Liver (tissue), 9 donors: ENCODE measurements around the gene SAC3D1. TPM values are rescaled to one million over a fixed set of nuclear protein-coding genes. Genes with fewer than 3 reads are reported as not detected.

ENCODE experiments used
- DNase-seq: peaks from one replicate; pipeline ENCODE4 v3.0.0-alpha.2; 2017; ENCODE audit warnings: low spot score
- H3K27ac ChIP-seq, 2 donors: one replicate each; pipeline ENCODE4 v1.7.0; 2013; ENCODE audit warnings: inconsistent platforms in 2 of 2, low read length in 2 of 2, control low read depth in 1 of 2, low read depth in 1 of 2, mild to moderate bottlenecking in 1 of 2
- H3K27me3 ChIP-seq, 4 donors: one replicate each; pipeline versions ENCODE4 v1.6.1 to v1.7.0; 2013; ENCODE audit warnings: low read length in 3 of 4, inconsistent platforms in 1 of 4, mild to moderate bottlenecking in 1 of 4, moderate library complexity in 1 of 4; ENCODE audit not compliant: control insufficient read depth in 4 of 4, insufficient read depth in 4 of 4
- H3K36me3 ChIP-seq, 4 donors: one replicate each; pipeline versions ENCODE4 v1.6.1 to v1.7.0; 2013; ENCODE audit warnings: low read length in 3 of 4, mild to moderate bottlenecking in 3 of 4, low read depth in 1 of 4, moderate library complexity in 1 of 4; ENCODE audit not compliant: control insufficient read depth in 4 of 4, insufficient read depth in 3 of 4
- H3K4me1 ChIP-seq, 4 donors: one replicate each; pipeline versions ENCODE4 v1.6.1 to v1.7.0; 2013; ENCODE audit warnings: low read length in 3 of 4, mild to moderate bottlenecking in 3 of 4, moderate library complexity in 1 of 4; ENCODE audit not compliant: control insufficient read depth in 4 of 4, insufficient read depth in 4 of 4
- H3K4me3 ChIP-seq, 3 donors: one replicate each; pipeline versions ENCODE4 v1.6.1 to v1.7.0; 2013; ENCODE audit warnings: low read length in 3 of 3, control low read depth in 1 of 3, low read depth in 1 of 3, mild to moderate bottlenecking in 1 of 3
- H3K9ac ChIP-seq, 2 donors: one replicate each; pipeline ENCODE4 v1.7.0; 2013; ENCODE audit warnings: low read length in 2 of 2, mild to moderate bottlenecking in 2 of 2, moderate library complexity in 2 of 2, control low read depth in 1 of 2, low read depth in 1 of 2
- H3K9me3 ChIP-seq, 4 donors: one replicate each; pipeline versions ENCODE4 v1.6.1 to v1.7.0; 2013; ENCODE audit warnings: low read length in 3 of 4; ENCODE audit not compliant: control insufficient read depth in 4 of 4
- EGR1 ChIP-seq, 2 donors: IDR thresholded peaks; 2 replicates each; pipeline ENCODE4 v1.6.1; 2016 to 2018; ENCODE audit warnings: antibody characterized with exemption in 2 of 2, low read depth in 2 of 2
- FOXA1 ChIP-seq: IDR thresholded peaks from 2 replicates; pipeline ENCODE4 v1.6.1; 2016; ENCODE audit warnings: antibody characterized with exemption
- HNF4G ChIP-seq: IDR thresholded peaks from 2 replicates; pipeline ENCODE4 v1.6.1; 2016; ENCODE audit warnings: antibody characterized with exemption
- JUND ChIP-seq, 2 donors: IDR thresholded peaks; 2 replicates each; pipeline ENCODE4 v1.6.1; 2016; ENCODE audit warnings: antibody characterized with exemption in 2 of 2
- NR2F2 ChIP-seq: IDR thresholded peaks from 2 replicates; pipeline ENCODE4 v1.6.1; 2016; ENCODE audit warnings: antibody characterized with exemption
- RAD21 ChIP-seq, 2 donors: IDR thresholded peaks; 2 replicates each; pipeline ENCODE4 v1.6.1; 2016; ENCODE audit warnings: antibody characterized with exemption in 2 of 2, mild to moderate bottlenecking in 2 of 2
- RXRA ChIP-seq, 2 donors: IDR thresholded peaks; 2 replicates each; pipeline ENCODE4 v1.6.1; 2017 to 2018; ENCODE audit warnings: antibody characterized with exemption in 2 of 2, mild to moderate bottlenecking in 1 of 2
- WGBS: extraction: QIAGEN DNeasy Blood & Tissue Kit; methylation state at CpG from one replicate; pipeline ENCODE4 v1.1.7; 2013; 5-methylcytosine and 5-hydroxymethylcytosine counted together
- polyA plus RNA-seq, 2 donors: library from polyadenylated mRNA; stranded (reverse) in 1 of 2; unstranded in 1 of 2; fragments of 200-250 nt in 1 of 2; fragments of >200 nt in 1 of 2; fragmentation: Nextera tagmentation in 1 of 2; extraction: Ambion mirVana in 1 of 2; gene quantifications; one replicate each; pipeline versions ENCODE4 v1.2.1 to v1.2.3, GENCODE V29; 2013 to 2015
- total RNA-seq, 2 donors: library from RNA; depleted of rRNA; stranded (reverse); fragments of >200 nt; gene quantifications; one replicate each; pipeline ENCODE4 v1.2.3, GENCODE V29; 2014
- TF ChIP-seq, protein P1 (sequence below): fragments of 150-350 bp; IDR thresholded peaks from 2 replicates; pipeline ENCODE4 v1.5.1; 2017; ENCODE audit warnings: improper control_type of control experiment, low read depth, low read length; ENCODE audit not compliant: missing input control
- TF ChIP-seq, protein P2 (sequence below): IDR thresholded peaks from 2 replicates; pipeline ENCODE4 v1.6.1; 2016; ENCODE audit warnings: antibody characterized with exemption, mild to moderate bottlenecking
- donor health status: healthy.
- donor health status: healthy.
- donor health status: healthy.
- donor health status: healthy.
- donor health status: healthy.

The SAC3D1 gene
- total and polyA plus RNA-seq, 4 donors: 3.8 to 7.9 (median 6.8) TPM

DNA sequence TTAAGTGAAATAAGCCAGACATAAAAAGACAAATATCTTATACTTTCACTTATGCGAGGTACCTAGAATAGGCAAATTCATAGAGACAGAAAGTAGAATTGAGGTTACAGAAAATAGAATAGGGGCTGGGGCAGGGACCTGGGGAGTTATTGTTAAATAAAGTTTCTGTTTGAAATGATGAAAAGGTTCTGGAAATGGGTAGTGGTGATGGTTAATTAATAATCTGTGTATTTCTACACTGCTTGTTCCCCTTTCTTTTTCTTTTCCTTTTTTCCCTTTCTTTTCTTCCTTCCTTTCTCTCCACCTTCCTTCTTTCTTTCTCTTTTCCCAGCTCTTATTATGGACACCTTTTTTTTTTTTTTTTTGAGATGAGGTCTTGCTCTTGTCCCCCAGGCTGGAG is 14.5 kb downstream of the SAC3D1 start (continued):
- TF ChIP-seq JUND (IDR thresholded peaks at IDR 0.05) (no peak), NR2F2 (no peak)
- TF ChIP-seq, protein P1, sequence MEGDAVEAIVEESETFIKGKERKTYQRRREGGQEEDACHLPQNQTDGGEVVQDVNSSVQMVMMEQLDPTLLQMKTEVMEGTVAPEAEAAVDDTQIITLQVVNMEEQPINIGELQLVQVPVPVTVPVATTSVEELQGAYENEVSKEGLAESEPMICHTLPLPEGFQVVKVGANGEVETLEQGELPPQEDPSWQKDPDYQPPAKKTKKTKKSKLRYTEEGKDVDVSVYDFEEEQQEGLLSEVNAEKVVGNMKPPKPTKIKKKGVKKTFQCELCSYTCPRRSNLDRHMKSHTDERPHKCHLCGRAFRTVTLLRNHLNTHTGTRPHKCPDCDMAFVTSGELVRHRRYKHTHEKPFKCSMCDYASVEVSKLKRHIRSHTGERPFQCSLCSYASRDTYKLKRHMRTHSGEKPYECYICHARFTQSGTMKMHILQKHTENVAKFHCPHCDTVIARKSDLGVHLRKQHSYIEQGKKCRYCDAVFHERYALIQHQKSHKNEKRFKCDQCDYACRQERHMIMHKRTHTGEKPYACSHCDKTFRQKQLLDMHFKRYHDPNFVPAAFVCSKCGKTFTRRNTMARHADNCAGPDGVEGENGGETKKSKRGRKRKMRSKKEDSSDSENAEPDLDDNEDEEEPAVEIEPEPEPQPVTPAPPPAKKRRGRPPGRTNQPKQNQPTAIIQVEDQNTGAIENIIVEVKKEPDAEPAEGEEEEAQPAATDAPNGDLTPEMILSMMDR: no peak

DNA sequence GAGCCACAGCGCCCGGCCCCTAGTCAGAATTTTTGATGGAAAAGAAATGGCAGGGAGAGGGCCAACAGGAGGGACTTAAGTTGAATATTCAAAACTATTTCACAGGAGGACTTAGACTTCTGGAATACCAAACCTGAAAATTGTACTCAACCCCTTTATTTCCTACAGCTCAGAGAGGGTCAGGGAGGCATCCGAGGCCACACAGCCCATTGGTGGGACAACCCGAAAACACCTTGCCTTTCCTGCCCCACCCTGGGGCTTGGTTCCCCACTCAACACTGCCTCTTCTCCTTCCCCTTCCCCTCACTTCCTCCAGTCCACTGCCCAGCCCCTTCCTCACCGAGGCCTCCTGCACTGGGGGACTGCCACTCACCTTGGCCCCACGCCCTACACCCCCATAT is 16.0 kb downstream of the SAC3D1 start:
- WGBS: 97% methylated on average over 6 of the region's 6 CpGs
- Histone ChIP-seq H3K36me3 (no peaks in the 10 kb centered on the region), H3K4me3 (no peak overlapping the region), H3K27ac (no peak overlapping the region), H3K9me3 (no peaks in the 10 kb centered on the region), H3K27me3 (no peaks in the 10 kb centered on the region), H3K4me1 (peaks cover 0 to 4% (median 1%) of the 10 kb centered on the region in 4 donors), H3K9ac (no peak overlapping the region)
- DNase-seq: no peak
- TF ChIP-seq RXRA (IDR thresholded peaks at IDR 0.05): no peak

DNA sequence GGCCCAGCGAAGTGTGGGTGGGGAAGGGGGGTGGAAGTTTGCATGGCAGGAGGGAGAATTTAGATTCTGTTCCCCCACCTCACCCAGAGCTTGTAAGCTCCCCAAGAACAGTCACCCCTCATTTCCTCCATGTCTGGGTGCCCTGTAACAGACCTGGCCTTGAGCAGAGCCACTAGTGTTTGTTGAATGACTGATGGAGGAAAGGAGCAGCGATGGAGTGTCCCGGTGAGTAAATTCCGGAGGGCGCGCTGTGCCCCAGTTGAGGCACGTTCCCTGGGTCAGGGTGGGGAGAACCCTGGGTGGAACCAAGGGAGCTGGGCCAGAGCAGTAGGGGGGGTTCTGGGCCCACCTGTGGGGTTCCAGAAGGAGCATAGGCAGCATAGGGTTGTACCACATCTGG is 16.5 kb downstream of the SAC3D1 start:
- Histone ChIP-seq H3K4me1 (peaks cover 0 to 4% (median 1%) of the 10 kb centered on the region in 4 donors), H3K27me3 (no peaks in the 10 kb centered on the region), H3K27ac (no peak overlapping the region), H3K4me3 (no peak overlapping the region), H3K9me3 (no peaks in the 10 kb centered on the region), H3K36me3 (no peaks in the 10 kb centered on the region), H3K9ac (no peak overlapping the region)
- DNase-seq: no peak
- TF ChIP-seq EGR1 (IDR thresholded peaks at IDR 0.05; ENCODE audit: low read depth in 2 of 2) (no peak), RAD21 (IDR thresholded peaks at IDR 0.05) (no peak)
- 95% methylated on average over 7 of the region's 7 CpGs for WGBS

DNA sequence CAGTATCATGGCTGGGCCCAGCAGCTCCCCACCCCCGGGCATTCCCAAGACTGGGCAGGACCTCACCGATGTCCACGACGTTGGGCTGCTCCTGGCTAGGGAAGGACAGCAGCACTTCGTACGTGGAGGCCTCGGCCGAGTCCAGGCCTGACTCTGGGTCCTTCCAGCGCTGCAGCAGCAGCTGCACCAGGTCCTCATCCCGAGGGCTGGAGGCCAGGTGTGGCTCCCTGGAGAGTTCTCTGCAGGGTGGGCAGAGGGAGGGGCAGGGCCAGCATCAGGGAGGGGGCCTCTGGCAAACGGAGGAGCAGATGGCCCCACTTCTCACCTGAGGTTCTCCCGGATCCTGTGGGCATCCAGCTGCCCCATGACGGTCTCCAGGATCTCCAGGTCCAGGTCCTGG is 17.0 kb downstream of the SAC3D1 start:
- TF ChIP-seq HNF4G: no peak
- TF ChIP-seq FOXA1: no peak
- TF ChIP-seq JUND (IDR thresholded peaks at IDR 0.05): no peak
- TF ChIP-seq, protein P1: no peak
- TF ChIP-seq RXRA (IDR thresholded peaks at IDR 0.05): no peak
- TF ChIP-seq, protein P2, sequence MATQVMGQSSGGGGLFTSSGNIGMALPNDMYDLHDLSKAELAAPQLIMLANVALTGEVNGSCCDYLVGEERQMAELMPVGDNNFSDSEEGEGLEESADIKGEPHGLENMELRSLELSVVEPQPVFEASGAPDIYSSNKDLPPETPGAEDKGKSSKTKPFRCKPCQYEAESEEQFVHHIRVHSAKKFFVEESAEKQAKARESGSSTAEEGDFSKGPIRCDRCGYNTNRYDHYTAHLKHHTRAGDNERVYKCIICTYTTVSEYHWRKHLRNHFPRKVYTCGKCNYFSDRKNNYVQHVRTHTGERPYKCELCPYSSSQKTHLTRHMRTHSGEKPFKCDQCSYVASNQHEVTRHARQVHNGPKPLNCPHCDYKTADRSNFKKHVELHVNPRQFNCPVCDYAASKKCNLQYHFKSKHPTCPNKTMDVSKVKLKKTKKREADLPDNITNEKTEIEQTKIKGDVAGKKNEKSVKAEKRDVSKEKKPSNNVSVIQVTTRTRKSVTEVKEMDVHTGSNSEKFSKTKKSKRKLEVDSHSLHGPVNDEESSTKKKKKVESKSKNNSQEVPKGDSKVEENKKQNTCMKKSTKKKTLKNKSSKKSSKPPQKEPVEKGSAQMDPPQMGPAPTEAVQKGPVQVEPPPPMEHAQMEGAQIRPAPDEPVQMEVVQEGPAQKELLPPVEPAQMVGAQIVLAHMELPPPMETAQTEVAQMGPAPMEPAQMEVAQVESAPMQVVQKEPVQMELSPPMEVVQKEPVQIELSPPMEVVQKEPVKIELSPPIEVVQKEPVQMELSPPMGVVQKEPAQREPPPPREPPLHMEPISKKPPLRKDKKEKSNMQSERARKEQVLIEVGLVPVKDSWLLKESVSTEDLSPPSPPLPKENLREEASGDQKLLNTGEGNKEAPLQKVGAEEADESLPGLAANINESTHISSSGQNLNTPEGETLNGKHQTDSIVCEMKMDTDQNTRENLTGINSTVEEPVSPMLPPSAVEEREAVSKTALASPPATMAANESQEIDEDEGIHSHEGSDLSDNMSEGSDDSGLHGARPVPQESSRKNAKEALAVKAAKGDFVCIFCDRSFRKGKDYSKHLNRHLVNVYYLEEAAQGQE: no peak
- TF ChIP-seq RAD21 (IDR thresholded peaks at IDR 0.05): no peak
- Histone ChIP-seq H3K27ac (no peak overlapping the region), H3K9me3 (no peaks in the 10 kb centered on the region), H3K9ac (no peak overlapping the region), H3K36me3 (no peaks in the 10 kb centered on the region), H3K27me3 (no peaks in the 10 kb centered on the region), H3K4me3 (no peak overlapping the region), H3K4me1 (peaks cover 0 to 4% (median 1%) of the 10 kb centered on the region in 4 donors)
- no peak for DNase-seq
- 80% methylated on average over 13 of the region's 13 CpGs for WGBS
